ENCODE measurements around the gene RAB38. TPM values are rescaled to one million over a fixed set of nuclear protein-coding genes. Genes with fewer than 3 reads are reported as not detected.

The RAB38 gene
- total RNA-seq, 1 experiment from 2014 or later = 13.3 TPM

- H3K36me3 Mint-ChIP-seq = no peaks in the 10 kb centered on the region
- H3K27ac Mint-ChIP-seq = no peak overlapping the region
- H3K4me3 Mint-ChIP-seq = no peak overlapping the region
- no peaks in the 10 kb centered on the region; the same call in 1 of the 2 replicates for H3K27me3 Mint-ChIP-seq (ENCODE audit: low read depth)
- TF ChIP-seq CTCF (IDR thresholded peaks at IDR 0.05) (no peak), ZMAT4 (CRISPR knock-in tag; IDR thresholded peaks at IDR 0.05) (no peak), ERG (CRISPR knock-in tag; IDR thresholded peaks at IDR 0.05) (no peak), NR2C2 (CRISPR knock-in tag; IDR thresholded peaks at IDR 0.05) (no peak), E2F1 (CRISPR knock-in tag; IDR thresholded peaks at IDR 0.05) (no peak), RELA (CRISPR knock-in tag; IDR thresholded peaks at IDR 0.05; ENCODE audit: borderline replicate concordance) (no peak), NR1H2 (CRISPR knock-in tag; IDR thresholded peaks at IDR 0.05) (no peak), SOX15 (CRISPR knock-in tag; IDR thresholded peaks at IDR 0.05) (no peak), FOXP1 (CRISPR knock-in tag; IDR thresholded peaks at IDR 0.05; ENCODE audit: borderline replicate concordance) (no peak), SMAD4 (CRISPR knock-in tag; IDR thresholded peaks at IDR 0.05) (no peak), TEAD1 (CRISPR knock-in tag; IDR thresholded peaks at IDR 0.05) (no peak), GABPB1 (CRISPR knock-in tag; IDR thresholded peaks at IDR 0.05) (no peak)
- ATAC-seq (no peak), DNase-seq (ENCODE audit: low spot score) (no peak)
- H3K4me1 Mint-ChIP-seq = peaks cover 21% of the 10 kb centered on the region
- H3K9me3 Mint-ChIP-seq = no peaks in the 10 kb centered on the region
- ChIA-PET POLR2A (no interaction called here), CTCF (no interaction called here)
Measured at GRCh38 chr11:88179971-88180629, 4.9 kb upstream of the RAB38 start.

- Mint-ChIP-seq H3K4me1 (peaks cover 27% of the 10 kb centered on the region), H3K27me3 (ENCODE audit: low read depth) (no peaks in the 10 kb centered on the region; the same call in 1 of the 2 replicates), H3K36me3 (no peaks in the 10 kb centered on the region), H3K4me3 (no peak overlapping the region), H3K27ac (no peak overlapping the region), H3K9me3 (no peaks in the 10 kb centered on the region)
- DNase-seq (ENCODE audit: low spot score) (no peak), ATAC-seq (no peak)
- CTCF ChIA-PET = no interaction called here
- POLR2A ChIA-PET = no interaction called here
- TF ChIP-seq RORB (CRISPR knock-in tag; IDR thresholded peaks at IDR 0.05) = no peak
- TF ChIP-seq ZMAT4 (CRISPR knock-in tag; IDR thresholded peaks at IDR 0.05) = no peak
- no peak for TF ChIP-seq PREB (CRISPR knock-in tag; IDR thresholded peaks at IDR 0.05; ENCODE audit: borderline replicate concordance)
- TF ChIP-seq JUN (CRISPR knock-in tag; IDR thresholded peaks at IDR 0.05) = no peak
- no peak for TF ChIP-seq HMGXB4 (CRISPR knock-in tag; IDR thresholded peaks at IDR 0.05)
- no peak for TF ChIP-seq ZBTB43 (CRISPR knock-in tag; IDR thresholded peaks at IDR 0.05)
- no peak for TF ChIP-seq EMX1 (CRISPR knock-in tag; IDR thresholded peaks at IDR 0.05)
- no peak for TF ChIP-seq NFE2L1 (CRISPR knock-in tag; IDR thresholded peaks at IDR 0.05)
- TF ChIP-seq ZNF121 (CRISPR knock-in tag; IDR thresholded peaks at IDR 0.05) = no peak
- TF ChIP-seq MLX (CRISPR knock-in tag; IDR thresholded peaks at IDR 0.05) = no peak
- TF ChIP-seq ATF3 (CRISPR knock-in tag; conservative IDR thresholded peaks at IDR 0.05) = no peak
- TF ChIP-seq FOXP4 (CRISPR knock-in tag; IDR thresholded peaks at IDR 0.05) = no peak
Measured at GRCh38 chr11:88179141-88179540, 3.9 kb upstream of the RAB38 start.

Measured in WTC11 (cell line).